Measurements from ENCODE around the gene DIAPH2. TPM values are rescaled to one million over a fixed set of nuclear protein-coding genes. Genes with fewer than 3 reads are reported as not detected.

Gene DIAPH2
- total RNA-seq, 1 experiment from 2014 or later, result 10.9 TPM

- ATAC-seq (no peak), DNase-seq (ENCODE audit: low read depth, low spot score) (no peak)
- H3K9me3 ChIP-seq (ENCODE audit: control insufficient read depth in 1 of 2, insufficient read depth in 1 of 2, low read depth in 1 of 2, low read length in 2 of 2), result no peaks in the 10 kb centered on the region
- no TSS peak for BruUV-seq (replicated peaks)
- ChIA-PET POLR2A (no interaction called here), RAD21 (ENCODE audit: low non-redundant PET in 1 of 2, low total read pairs in 2 of 2, uncharacterized antibody in 2 of 2, unreplicated experiment in 2 of 2) (no interaction called here), CTCF (no interaction called here)
- H3K27me3 ChIP-seq (ENCODE audit: insufficient read depth, low read length), result no peaks in the 10 kb centered on the region
- intact Hi-C loops (cut with micrococcal nuclease), result no loop called here
- no peak overlapping the region for H3K4me3 ChIP-seq (replicated peaks in 1 of 2; ENCODE audit: low read depth in 1 of 2, low read length in 2 of 2)
- H2AFZ ChIP-seq (ENCODE audit: low read depth, low read length, poor library complexity, severe bottlenecking), result no peak overlapping the region
- no peaks in the 10 kb centered on the region for H4K20me1 ChIP-seq (ENCODE audit: insufficient read depth)
- no peak overlapping the region for H3K4me2 ChIP-seq (ENCODE audit: low read length)
- no peak overlapping the region for H3K27ac ChIP-seq (ENCODE audit: low read depth, low read length)
- H3K36me3 ChIP-seq (ENCODE audit: control insufficient read depth in 1 of 2, insufficient read depth in 2 of 2, low read length in 2 of 2), result no peaks in the 10 kb centered on the region
- H3K4me1 ChIP-seq (ENCODE audit: control insufficient read depth in 1 of 2, insufficient read depth in 2 of 2, low read length in 2 of 2), result no peaks in the 10 kb centered on the region
- TF ChIP-seq ZNF274 (IDR thresholded peaks at IDR 0.05; ENCODE audit: low read depth, low read length) (no peak), ELF1 (IDR thresholded peaks at IDR 0.05; ENCODE audit: borderline replicate concordance, low read depth) (no peak), EGR1 (IDR thresholded peaks at IDR 0.05; ENCODE audit: low read depth) (no peak), FOSL1 (IDR thresholded peaks at IDR 0.05; ENCODE audit: low read depth) (no peak), ZFX (IDR thresholded peaks at IDR 0.05) (no peak), POLR2AphosphoS5 (IDR thresholded peaks at IDR 0.05; ENCODE audit: low read depth, low read length) (no peak), TCF7L2 (IDR thresholded peaks at IDR 0.05; ENCODE audit: borderline replicate concordance, extremely low read depth, insufficient read depth, insufficient read length) (no peak), EZH2phosphoT487 (IDR thresholded peaks at IDR 0.05; ENCODE audit: borderline replicate concordance) (no peak), SRF (IDR thresholded peaks at IDR 0.05; ENCODE audit: low read depth) (no peak), YY1 (IDR thresholded peaks at IDR 0.05; ENCODE audit: extremely low read depth, insufficient replicate concordance, low read depth, low read length) (no peak), CEBPB (IDR thresholded peaks at IDR 0.05; ENCODE audit: low read depth) (no peak), EZH2 (IDR thresholded peaks at IDR 0.05) (no peak), RAD21 (IDR thresholded peaks at IDR 0.05; ENCODE audit: low read depth) (no peak), POLR2A (IDR thresholded peaks at IDR 0.05; ENCODE audit: borderline replicate concordance, extremely low read depth, insufficient read depth, insufficient read length) (no peak)
- TF ChIP-seq, protein P1, sequence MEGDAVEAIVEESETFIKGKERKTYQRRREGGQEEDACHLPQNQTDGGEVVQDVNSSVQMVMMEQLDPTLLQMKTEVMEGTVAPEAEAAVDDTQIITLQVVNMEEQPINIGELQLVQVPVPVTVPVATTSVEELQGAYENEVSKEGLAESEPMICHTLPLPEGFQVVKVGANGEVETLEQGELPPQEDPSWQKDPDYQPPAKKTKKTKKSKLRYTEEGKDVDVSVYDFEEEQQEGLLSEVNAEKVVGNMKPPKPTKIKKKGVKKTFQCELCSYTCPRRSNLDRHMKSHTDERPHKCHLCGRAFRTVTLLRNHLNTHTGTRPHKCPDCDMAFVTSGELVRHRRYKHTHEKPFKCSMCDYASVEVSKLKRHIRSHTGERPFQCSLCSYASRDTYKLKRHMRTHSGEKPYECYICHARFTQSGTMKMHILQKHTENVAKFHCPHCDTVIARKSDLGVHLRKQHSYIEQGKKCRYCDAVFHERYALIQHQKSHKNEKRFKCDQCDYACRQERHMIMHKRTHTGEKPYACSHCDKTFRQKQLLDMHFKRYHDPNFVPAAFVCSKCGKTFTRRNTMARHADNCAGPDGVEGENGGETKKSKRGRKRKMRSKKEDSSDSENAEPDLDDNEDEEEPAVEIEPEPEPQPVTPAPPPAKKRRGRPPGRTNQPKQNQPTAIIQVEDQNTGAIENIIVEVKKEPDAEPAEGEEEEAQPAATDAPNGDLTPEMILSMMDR (IDR thresholded peaks at IDR 0.05 in 2 of 3, conservative IDR thresholded peaks at IDR 0.05 in 1 of 3; ENCODE audit: borderline replicate concordance in 1 of 3, insufficient read depth in 1 of 3, low read depth in 2 of 3, low read length in 2 of 3), result no peak
- H3K9ac ChIP-seq (ENCODE audit: low read length), result no peak overlapping the region
- no peaks in the 10 kb centered on the region for H3K79me2 ChIP-seq (ENCODE audit: insufficient read depth, low read length)
- H3K9me2 ChIP-seq (ENCODE audit: insufficient read depth), result no peaks in the 10 kb centered on the region
These were observed 635.7 kb downstream of the DIAPH2 start for GRCh38 chrX:97320305-97320704.

Data from HCT116 (cell line).